ENCODE measurements around the gene HES3.

DNA sequence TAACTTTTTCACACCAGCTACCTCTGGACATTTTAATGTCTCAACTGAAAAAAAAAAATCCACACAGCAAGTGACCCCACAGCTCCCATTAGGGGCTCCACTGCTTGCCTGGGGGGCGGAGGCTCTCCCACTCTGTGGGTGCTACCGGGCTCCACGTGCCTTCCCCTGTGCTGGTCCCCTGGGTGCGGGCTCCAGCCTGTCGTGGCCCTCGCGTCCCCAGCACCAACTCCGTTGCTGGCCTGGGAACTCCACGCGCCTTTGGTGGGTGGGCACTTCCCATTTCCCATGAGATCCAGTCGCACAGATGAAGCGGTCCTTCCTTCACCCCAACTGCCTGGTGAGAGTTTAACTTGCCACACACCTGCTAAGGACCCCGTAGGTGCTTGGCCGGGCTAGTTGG is 44.0 kb downstream of the HES3 start:
- TF ChIP-seq, protein P1, sequence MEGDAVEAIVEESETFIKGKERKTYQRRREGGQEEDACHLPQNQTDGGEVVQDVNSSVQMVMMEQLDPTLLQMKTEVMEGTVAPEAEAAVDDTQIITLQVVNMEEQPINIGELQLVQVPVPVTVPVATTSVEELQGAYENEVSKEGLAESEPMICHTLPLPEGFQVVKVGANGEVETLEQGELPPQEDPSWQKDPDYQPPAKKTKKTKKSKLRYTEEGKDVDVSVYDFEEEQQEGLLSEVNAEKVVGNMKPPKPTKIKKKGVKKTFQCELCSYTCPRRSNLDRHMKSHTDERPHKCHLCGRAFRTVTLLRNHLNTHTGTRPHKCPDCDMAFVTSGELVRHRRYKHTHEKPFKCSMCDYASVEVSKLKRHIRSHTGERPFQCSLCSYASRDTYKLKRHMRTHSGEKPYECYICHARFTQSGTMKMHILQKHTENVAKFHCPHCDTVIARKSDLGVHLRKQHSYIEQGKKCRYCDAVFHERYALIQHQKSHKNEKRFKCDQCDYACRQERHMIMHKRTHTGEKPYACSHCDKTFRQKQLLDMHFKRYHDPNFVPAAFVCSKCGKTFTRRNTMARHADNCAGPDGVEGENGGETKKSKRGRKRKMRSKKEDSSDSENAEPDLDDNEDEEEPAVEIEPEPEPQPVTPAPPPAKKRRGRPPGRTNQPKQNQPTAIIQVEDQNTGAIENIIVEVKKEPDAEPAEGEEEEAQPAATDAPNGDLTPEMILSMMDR (IDR thresholded peaks at IDR 0.05; ENCODE audit: insufficient read depth, low read length, poor library complexity, severe bottlenecking), result no peak
- no peak for TF ChIP-seq EZH2phosphoT487 (conservative IDR thresholded peaks at IDR 0.05; ENCODE audit: low read length)
